HG03342 (cell line): ENCODE results near the gene SEM1.
"Not testable (repeated sequence)": the region's sequence is repeated elsewhere in the genome, so short reads cannot be mapped to it uniquely, and the experiment has no call there.

ENCODE experiments used
- ATAC-seq: cut with Tn5 transposase; IDR thresholded peaks from one replicate; pipeline ENCODE4 v1.9.1; 2021; ENCODE audit warnings: mild to moderate bottlenecking, moderate library complexity; ENCODE audit not compliant: unreplicated experiment

Gene SEM1

GRCh38 chr7:96707901-96708774 is 1.5 kb downstream of the SEM1 start:
- ATAC-seq = no peak

- ATAC-seq = no peak
Measured at GRCh38 chr7:96701258-96701657, 8.4 kb downstream of the SEM1 start.

GRCh38 chr7:96700516-96700915 is 9.1 kb downstream of the SEM1 start:
- ATAC-seq = no peak

GRCh38 chr7:96699219-96699871 is 10.3 kb downstream of the SEM1 start:
- ATAC-seq = no peak

GRCh38 chr7:96698449-96698848 is 11.2 kb downstream of the SEM1 start:
- not testable (repeated sequence) for ATAC-seq

- ATAC-seq = no peak
Measured at GRCh38 chr7:96697822-96698221, 11.8 kb downstream of the SEM1 start.

GRCh38 chr7:96695581-96695980 is 14.1 kb downstream of the SEM1 start:
- no peak for ATAC-seq

- no peak for ATAC-seq
Measured at GRCh38 chr7:96694082-96694481, 15.6 kb downstream of the SEM1 start.

GRCh38 chr7:96691702-96692101 is 17.9 kb downstream of the SEM1 start:
- ATAC-seq = no peak

- ATAC-seq = no peak
Measured at GRCh38 chr7:96689414-96689813, 20.2 kb downstream of the SEM1 start.

- ATAC-seq = no peak
Measured at GRCh38 chr7:96686305-96686704, 23.3 kb downstream of the SEM1 start.

- no peak for ATAC-seq
Measured at GRCh38 chr7:96685755-96686154, 23.9 kb downstream of the SEM1 start.

GRCh38 chr7:96685353-96685752 is 24.3 kb downstream of the SEM1 start:
- ATAC-seq = no peak

GRCh38 chr7:96679886-96680285 is 29.8 kb downstream of the SEM1 start:
- ATAC-seq = no peak

- no peak for ATAC-seq
Measured at GRCh38 chr7:96676919-96677318, 32.7 kb downstream of the SEM1 start.

- no peak for ATAC-seq
Measured at GRCh38 chr7:96675548-96675947, 34.1 kb downstream of the SEM1 start.

- ATAC-seq = no peak
Measured at GRCh38 chr7:96674565-96674964, 35.1 kb downstream of the SEM1 start.

- ATAC-seq = no peak
Measured at GRCh38 chr7:96671854-96672253, 37.8 kb downstream of the SEM1 start.

GRCh38 chr7:96670338-96671289 is 39.0 kb downstream of the SEM1 start:
- no peak for ATAC-seq

- ATAC-seq = no peak
Measured at GRCh38 chr7:96669812-96670211, 39.8 kb downstream of the SEM1 start.

- no peak for ATAC-seq
Measured at GRCh38 chr7:96667026-96667425, 42.6 kb downstream of the SEM1 start.
